ENCODE data around the gene TRIM41.

DNA sequence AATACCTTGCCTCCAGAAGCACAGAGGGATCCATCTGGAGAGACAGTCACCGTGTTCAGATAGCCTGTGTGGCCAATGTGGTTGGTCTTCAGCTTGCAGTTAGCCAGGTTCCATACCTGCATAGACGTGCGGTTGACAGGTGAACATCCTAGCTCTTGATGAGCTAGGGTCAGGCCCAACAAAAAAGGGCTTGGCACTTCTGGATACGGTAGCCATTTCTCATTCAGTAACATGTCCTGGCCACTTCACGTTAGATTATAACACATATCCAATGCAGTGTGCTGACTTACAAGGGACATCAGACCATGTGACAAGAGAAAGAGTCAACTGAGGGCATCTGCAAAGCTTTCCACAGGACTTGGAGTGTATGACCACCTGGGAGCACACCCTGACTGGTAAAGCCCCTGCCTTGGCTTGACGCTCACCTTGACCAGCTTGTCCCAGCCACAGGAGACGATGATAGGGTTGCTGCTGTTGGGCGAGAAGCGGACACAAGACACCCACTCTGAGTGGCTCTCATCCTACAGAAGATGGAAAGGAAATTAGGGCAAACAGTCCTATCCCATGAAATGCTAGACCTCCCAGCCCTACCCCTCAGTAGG is 16.1 kb downstream of the TRIM41 start:
- TF ChIP-seq CTCF (IDR thresholded peaks at IDR 0.05; ENCODE audit: insufficient read depth, low read length), result no peak
- no peak; the same call in 1 of the 2 replicates for TF ChIP-seq POLR2AphosphoS5 (IDR thresholded peaks at IDR 0.05; ENCODE audit: low read depth)
